LoVo (cell line): ENCODE results near the gene ESYT3.
"Not testable (repeated sequence)": the region's sequence is repeated elsewhere in the genome, so short reads cannot be mapped to it uniquely, and the experiment has no call there.

ENCODE experiments used
- DNase-seq: peaks from one replicate; pipeline ENCODE4 v3.0.0-alpha.2; 2016; ENCODE audit warnings: low spot score

ESYT3 gene

DNA sequence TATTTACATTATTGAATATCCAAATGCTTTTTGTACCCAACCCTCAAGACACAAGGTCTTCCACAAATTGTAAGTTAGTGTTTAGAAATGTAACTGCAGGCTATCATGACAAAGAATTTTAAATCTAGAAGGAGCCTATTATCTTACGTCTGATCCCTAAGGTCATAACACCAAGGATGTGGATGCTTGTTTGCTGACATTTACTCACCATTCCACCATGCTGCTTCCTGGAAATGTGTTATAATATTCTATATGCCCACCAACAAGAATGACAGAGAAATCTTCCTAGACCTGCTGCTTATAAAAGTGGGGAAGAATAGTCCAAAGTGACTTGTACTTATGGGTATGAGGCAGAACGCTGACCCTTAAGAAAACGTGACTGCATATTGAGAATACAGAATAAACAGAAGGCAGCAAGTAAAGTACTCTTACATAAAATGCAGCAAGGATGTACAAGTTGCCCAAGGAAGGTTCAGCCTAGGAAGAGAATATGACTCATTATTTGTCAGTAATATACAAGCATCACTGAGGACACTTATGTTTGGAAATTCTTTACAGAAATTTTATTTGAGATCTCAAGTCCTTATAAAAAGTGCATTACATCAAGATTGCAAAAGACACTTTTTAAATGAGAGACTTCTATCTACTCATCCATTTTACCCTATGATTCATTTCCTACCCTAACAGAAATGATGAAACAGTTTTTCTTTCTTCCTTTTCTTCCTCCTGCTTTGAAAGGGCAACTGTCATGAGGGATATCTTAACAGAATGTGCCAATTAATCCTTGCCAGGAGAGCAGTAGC, 59.6 kb downstream of the ESYT3 start:
- no peak for DNase-seq

DNA sequence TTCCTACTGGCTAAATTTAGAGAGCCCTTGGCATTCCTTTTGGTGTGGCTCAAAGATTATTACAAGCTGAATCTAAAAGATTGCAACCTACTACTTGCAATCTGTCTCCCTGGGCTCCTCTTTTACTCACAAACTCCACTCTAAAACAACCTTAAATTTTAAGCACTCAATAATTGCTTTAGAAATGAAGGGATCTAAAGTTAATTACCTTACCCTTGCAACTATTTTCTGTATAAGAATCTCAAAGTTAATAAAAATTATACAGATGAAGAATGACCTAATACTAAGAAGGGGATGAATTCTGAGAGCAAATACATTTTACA, 60.2 kb downstream of the ESYT3 start:
- DNase-seq, result no peak

DNA sequence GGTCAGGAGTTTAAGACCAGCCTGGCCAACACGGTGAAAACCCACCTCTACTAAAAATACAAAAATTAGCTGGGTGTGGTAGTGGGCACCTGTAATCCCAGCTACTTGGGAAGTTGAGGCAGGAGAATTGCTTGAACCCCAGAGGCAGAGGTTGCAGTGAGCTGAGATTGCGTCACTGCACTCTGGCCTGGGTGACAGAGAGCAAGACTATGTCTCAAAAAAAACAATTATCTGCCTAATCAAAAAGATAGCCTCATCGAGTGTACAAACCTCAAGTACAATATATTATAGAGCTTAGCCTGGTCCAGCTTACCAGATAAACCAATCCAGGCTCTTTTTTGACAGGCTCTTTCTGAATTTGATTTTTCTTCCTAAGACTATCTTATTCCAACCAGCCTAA, 61.2 kb downstream of the ESYT3 start:
- not testable (repeated sequence) for DNase-seq

DNA sequence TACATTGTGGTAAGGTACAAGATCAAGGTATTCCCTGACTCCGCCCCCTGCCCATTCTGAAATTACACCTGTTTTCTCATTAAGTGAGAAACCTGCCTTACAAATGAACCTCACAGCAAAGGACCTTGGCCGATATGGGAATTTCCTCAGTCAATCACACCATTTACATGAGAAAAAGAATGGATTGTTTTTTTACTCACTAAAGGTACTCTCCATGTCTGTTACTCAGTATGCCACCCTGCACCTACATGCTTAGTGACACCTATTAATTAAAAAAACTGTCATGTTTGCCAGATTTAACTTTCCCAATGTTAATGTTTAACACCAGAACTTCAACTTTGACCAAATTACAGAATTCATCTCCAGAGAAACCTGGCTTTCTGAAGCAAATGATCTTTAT, 62.0 kb downstream of the ESYT3 start:
- DNase-seq, result no peak

GRCh38 chr3:138497021-138497420, 62.6 kb downstream of the ESYT3 start:
- no peak for DNase-seq

DNA sequence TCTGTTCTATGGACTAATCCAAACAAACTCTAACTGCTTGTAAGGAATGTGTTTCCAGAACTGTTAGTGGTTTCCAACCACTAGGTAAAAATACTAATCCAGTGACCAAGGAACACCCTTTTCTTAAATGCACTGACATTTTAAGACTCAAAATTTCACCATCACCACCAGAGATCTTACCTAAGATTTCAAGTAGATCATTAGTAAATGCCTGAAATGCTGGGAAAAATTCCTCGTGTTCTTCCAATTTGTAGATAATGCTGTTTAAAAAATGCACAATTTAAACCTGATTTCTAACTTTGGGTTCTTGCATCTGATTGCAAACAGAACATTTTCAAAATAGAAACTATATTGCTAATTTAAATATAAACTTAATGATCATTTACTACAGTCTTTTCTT, 63.4 kb downstream of the ESYT3 start:
- no peak for DNase-seq

DNA sequence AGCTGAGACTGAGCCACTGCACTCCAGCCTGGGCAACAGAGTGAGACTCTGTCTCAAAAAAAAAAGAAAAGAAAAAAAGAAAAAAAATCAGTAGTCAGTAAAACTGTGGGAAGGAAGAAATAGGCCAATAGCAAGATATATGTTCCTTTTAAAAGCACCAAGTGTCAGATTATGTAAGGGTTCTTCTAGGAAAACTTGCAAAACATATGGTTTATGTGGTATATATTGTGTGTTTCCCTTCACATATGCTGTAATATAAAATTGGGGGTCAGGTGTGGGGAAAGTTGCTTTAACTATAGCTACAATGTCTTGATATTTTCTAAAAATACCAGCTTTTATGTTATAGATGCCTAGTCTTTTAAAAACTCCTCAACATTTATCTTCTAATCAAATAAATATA, 64.6 kb downstream of the ESYT3 start:
- DNase-seq, result no peak

DNA sequence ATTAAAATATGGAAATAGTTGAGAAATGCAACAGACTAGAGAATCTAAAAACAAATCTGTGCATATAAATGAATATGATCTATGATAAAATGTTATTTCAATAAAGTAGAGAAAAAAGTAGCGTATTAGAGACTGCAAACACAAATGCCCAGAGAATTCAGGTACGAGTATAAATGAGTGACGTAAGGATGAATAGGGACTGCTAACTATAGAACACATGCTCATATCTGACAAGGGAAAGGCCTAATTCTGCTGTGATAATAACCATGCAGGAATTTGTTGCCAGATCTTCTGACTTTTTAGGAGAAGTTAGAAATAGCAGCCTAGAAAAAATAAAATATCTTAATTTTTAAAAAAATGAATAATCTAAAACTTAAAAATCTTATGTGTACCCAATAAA, 73.1 kb downstream of the ESYT3 start:
- no peak for DNase-seq

DNA sequence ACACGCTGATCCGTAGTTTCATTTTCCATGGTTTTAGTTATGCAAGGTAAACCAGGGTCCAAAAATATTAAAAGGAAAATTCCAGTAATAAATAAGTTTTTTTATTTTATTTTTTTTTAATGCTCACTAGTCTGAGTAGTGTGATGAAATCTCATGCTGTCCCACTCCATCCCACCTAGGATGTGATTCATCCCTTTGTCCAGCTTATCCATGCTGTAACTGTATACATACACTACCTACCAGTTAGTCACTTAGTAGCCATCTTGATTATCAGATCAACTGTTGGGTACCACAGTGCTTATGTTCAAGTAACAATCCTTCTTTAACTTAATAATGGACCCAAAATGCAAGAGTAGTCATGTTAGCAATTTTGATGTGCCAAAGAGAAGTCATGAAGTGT, 75.2 kb downstream of the ESYT3 start:
- no peak for DNase-seq

- DNase-seq, result no peak
Observed at GRCh38 chr3:138511945-138512344, 77.5 kb downstream of the ESYT3 start.

- no peak for DNase-seq
Observed at GRCh38 chr3:138513090-138513843, 78.9 kb downstream of the ESYT3 start.

GRCh38 chr3:138521445-138521844, 87.0 kb downstream of the ESYT3 start:
- not testable (repeated sequence) for DNase-seq
